Neutrophil (primary cell): Measurements from ENCODE around the gene RTN1.

ENCODE experiments used
- H3K27ac ChIP-seq: fragments of 200-600 bp; sonication (generic); 2 replicates; pipeline ENCODE4 v1.5.1; 2016; ENCODE audit warnings: mild to moderate bottlenecking, moderate library complexity
- H3K27me3 ChIP-seq: fragments of 200-600 bp; sonication (generic); 2 replicates; pipeline ENCODE4 v1.6.0; 2016; ENCODE audit warnings: mild to moderate bottlenecking
- H3K36me3 ChIP-seq: fragments of 200-600 bp; sonication (generic); 2 replicates; pipeline ENCODE4 v1.5.1; 2017
- H3K4me1 ChIP-seq, 2 experiments: fragments of 200-600 bp in 1 of 2; sonication (generic) in 1 of 2; 1 replicate in 1 of 2; 2 replicates in 1 of 2; pipeline versions ENCODE4 v1.5.1 to v1.6.1; 2013 to 2016; ENCODE audit warnings: low read depth in 1 of 2, low read length in 1 of 2, mild to moderate bottlenecking in 1 of 2, moderate library complexity in 1 of 2; ENCODE audit not compliant: control insufficient read depth in 1 of 2, insufficient read depth in 1 of 2
- H3K4me3 ChIP-seq, 2 experiments: fragments of 200-600 bp in 1 of 2; sonication (generic) in 1 of 2; 1 replicate in 1 of 2; 2 replicates in 1 of 2; pipeline ENCODE4 v1.5.1; 2013 to 2016; ENCODE audit warnings: low read depth in 1 of 2, low read length in 1 of 2, mild to moderate bottlenecking in 1 of 2, moderate library complexity in 1 of 2
- H3K9me3 ChIP-seq: fragments of 200-600 bp; sonication (generic); 2 replicates; pipeline ENCODE4 v1.5.1; 2016
- TF ChIP-seq, protein P1 (sequence below): fragments of 200-600 bp; sonication (generic); IDR thresholded peaks from 2 replicates; pipeline ENCODE4 v1.5.1; 2016; ENCODE audit warnings: antibody characterized with exemption

Gene RTN1

DNA sequence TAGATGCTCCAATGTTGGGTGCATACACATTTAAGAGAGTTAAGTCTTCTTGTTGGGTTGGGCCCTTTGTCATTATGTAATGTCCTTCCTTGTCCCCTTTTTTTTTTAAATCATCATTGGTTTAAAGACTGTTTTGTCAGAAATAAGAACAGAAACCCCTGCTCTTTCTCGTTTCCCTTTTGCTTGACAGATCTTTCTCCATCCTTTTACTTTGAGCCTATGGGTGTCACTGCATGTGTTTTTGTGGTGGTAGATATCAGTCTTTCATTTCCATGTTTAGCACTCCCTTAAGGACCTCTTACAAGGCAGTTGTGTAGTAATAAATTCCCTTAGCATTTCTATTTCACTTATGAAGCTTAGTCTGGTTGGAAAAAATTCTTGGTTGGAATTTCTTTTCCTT, 47.4 kb downstream of the RTN1 start:
- TF ChIP-seq, protein P1, sequence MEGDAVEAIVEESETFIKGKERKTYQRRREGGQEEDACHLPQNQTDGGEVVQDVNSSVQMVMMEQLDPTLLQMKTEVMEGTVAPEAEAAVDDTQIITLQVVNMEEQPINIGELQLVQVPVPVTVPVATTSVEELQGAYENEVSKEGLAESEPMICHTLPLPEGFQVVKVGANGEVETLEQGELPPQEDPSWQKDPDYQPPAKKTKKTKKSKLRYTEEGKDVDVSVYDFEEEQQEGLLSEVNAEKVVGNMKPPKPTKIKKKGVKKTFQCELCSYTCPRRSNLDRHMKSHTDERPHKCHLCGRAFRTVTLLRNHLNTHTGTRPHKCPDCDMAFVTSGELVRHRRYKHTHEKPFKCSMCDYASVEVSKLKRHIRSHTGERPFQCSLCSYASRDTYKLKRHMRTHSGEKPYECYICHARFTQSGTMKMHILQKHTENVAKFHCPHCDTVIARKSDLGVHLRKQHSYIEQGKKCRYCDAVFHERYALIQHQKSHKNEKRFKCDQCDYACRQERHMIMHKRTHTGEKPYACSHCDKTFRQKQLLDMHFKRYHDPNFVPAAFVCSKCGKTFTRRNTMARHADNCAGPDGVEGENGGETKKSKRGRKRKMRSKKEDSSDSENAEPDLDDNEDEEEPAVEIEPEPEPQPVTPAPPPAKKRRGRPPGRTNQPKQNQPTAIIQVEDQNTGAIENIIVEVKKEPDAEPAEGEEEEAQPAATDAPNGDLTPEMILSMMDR: no peak
- Histone ChIP-seq H3K36me3 (no peaks in the 10 kb centered on the region), H3K9me3 (no peaks in the 10 kb centered on the region), H3K4me1 (no peaks in the 10 kb centered on the region), H3K27ac (no peak overlapping the region), H3K4me3 (no peak overlapping the region), H3K27me3 (no peaks in the 10 kb centered on the region)

DNA sequence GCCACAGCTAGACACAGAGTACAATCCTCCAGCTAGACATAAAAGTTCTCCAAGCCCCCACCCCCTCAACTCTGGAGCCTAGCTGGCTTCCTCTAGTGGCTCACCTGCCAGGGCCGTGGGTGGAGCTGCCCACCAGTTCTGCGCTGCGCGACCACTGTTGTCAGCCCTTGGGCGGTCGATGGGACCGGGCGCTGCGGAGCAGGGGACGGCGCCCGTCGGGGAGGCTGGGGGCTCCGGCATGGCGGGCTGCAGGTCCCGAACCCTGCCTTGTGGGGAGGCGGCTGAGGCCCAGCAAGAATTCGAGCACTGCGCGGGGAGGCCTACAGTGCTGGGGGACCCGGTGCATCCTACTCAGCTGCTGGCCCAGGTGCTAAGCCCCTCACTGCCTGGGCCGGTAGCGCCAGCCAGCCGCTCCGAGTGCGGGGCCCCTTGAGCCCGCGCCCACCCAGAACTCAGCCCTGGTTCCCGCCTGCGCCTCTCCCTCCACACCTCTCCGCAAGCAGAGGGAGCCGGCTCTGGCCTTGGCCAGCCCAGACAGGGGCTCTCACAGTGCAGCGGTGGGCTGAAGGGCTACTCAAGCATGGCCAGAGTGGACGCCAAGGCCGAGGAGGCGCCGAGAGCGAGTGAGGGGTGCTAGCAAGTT, 51.0 kb downstream of the RTN1 start:
- no peaks in the 10 kb centered on the region for H3K9me3 ChIP-seq
- H3K36me3 ChIP-seq: no peaks in the 10 kb centered on the region
- TF ChIP-seq, protein P1: no peak
- H3K4me3 ChIP-seq: no peak overlapping the region
- H3K27ac ChIP-seq: no peak overlapping the region
- no peaks in the 10 kb centered on the region for H3K4me1 ChIP-seq
- H3K27me3 ChIP-seq: peaks cover 7% of the 10 kb centered on the region

DNA sequence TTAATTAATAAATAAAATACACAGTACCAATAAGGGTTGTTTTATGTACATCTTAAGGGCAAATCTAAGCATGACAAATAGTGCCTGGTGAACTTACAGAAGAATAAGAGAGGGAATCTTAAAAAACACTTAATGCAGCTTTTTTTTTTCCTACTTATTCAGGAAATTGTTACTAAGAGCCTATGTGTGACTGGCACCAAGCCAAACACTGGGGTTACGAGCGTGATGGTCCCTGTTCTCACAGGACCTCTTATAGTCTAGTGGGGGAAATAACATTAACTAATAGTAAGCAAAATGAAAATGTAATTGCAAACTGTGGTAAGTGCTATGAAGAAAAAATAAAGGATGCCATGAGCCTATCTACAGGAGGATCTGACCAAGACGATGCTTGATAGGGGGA, 53.6 kb downstream of the RTN1 start:
- peaks cover 14% of the 10 kb centered on the region for H3K27me3 ChIP-seq
- TF ChIP-seq, protein P1: no peak
- H3K27ac ChIP-seq: no peak overlapping the region

DNA sequence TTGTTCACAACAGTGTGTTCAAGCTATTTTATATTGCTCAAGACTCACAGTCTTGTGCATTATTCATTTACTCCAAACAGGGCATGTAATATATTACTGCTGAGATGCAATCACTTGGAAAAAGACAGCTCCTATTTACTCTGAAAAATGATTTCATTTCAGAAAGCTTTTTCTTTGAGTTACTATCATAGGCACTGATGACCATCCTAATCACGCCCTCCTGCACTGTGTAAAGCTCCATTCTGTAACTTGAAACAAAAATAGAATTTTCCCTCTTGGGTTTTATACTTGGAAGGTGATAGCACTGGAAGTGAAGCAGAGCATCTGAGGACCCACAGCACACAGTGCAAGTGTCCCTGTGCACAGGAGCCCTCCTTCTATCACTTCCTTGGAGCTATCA, 55.6 kb downstream of the RTN1 start:
- Histone ChIP-seq H3K27me3 (peaks cover 14% of the 10 kb centered on the region), H3K9me3 (no peaks in the 10 kb centered on the region), H3K36me3 (no peaks in the 10 kb centered on the region), H3K27ac (no peak overlapping the region), H3K4me3 (no peak overlapping the region), H3K4me1 (no peaks in the 10 kb centered on the region)
- TF ChIP-seq, protein P1: no peak

More for the DNA sequence above, 53.6 kb downstream of the RTN1 start:
- Histone ChIP-seq H3K9me3 (no peaks in the 10 kb centered on the region), H3K4me1 (no peaks in the 10 kb centered on the region), H3K4me3 (no peak overlapping the region), H3K36me3 (no peaks in the 10 kb centered on the region)

DNA sequence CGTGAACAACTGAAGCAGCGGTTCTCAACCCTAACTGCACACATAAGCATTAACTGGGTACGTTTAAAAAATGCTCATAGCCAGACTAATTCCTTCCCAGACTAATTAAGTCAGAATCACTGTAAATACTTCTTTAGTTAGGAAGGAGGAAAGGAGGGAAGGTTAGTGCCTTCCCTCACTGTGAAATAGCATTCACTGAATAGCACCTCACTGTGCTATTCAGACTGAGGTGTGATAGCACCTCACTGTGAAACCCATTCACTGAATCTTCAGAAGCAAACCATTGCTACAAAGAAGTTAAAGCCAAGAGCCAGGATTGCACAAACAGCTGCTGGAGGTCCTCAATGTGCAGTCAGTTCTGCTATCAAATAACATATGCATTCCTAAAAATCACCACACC, 58.8 kb downstream of the RTN1 start:
- TF ChIP-seq, protein P1: no peak
- peaks cover 14% of the 10 kb centered on the region for H3K27me3 ChIP-seq

More for the DNA sequence above, 58.8 kb downstream of the RTN1 start:
- Histone ChIP-seq H3K4me1 (no peaks in the 10 kb centered on the region), H3K36me3 (no peaks in the 10 kb centered on the region), H3K4me3 (no peak overlapping the region), H3K9me3 (no peaks in the 10 kb centered on the region), H3K27ac (no peak overlapping the region)
